Pancreas (tissue), 10 donors: ENCODE measurements around the gene DNAI4. TPM values are rescaled to one million over a fixed set of nuclear protein-coding genes. Genes with fewer than 3 reads are reported as not detected.

Experiments used
- ATAC-seq, 4 donors: fragments of 200-7000 bp; cut with Tn5 transposase; one replicate each; pipeline versions ENCODE4 v1.8.0 to v1.9.1; 2020; ENCODE audit warnings: mild to moderate bottlenecking in 4 of 4, moderate library complexity in 4 of 4
- DNase-seq, 6 donors: peaks; one replicate each; pipeline ENCODE4 v3.0.0-alpha.2; 2020
- FAIRE-seq: peaks from 2 replicates; lab custom pipeline; 2012; peaks lifted over from hg19 to GRCh38; lab: Jason Lieb, UNC
- H3K27ac ChIP-seq, 4 donors: fragments of 200-600 bp; sonication (generic); 1 replicate in 3 of 4; 2 replicates in 1 of 4; pipeline versions ENCODE4 v1.5.0 to v1.8.0; 2020
- H3K27me3 ChIP-seq, 4 donors: fragments of 200-600 bp; one replicate each; pipeline ENCODE4 v1.8.0; 2021
- H3K36me3 ChIP-seq, 3 donors: fragments of 200-600 bp; sonication (generic) in 1 of 3; one replicate each; pipeline versions ENCODE4 v1.5.0 to v1.8.0; 2020 to 2021
- H3K4me1 ChIP-seq, 3 donors: fragments of 200-600 bp; one replicate each; pipeline ENCODE4 v1.8.0; 2021
- H3K4me3 ChIP-seq, 4 donors: fragments of 200-600 bp; sonication (generic) in 2 of 4; one replicate each; pipeline versions ENCODE4 v1.5.0 to v1.8.0; 2020 to 2021
- H3K9me3 ChIP-seq, 4 donors: fragments of 200-600 bp; one replicate each; pipeline ENCODE4 v1.8.0; 2021
- WGBS, 2 donors: extraction: QIAGEN DNeasy Blood & Tissue Kit; methylation state at CpG; one replicate each; pipeline ENCODE4 v1.1.7; 2013; 5-methylcytosine and 5-hydroxymethylcytosine counted together
- intact Hi-C, 3 donors: fragments of 100-400 bp; cut with DNase I; formaldehyde crosslinking; loops; one replicate each; pipeline versions ENCODE4 v1.11.1 to v1.14.2; 2022
- polyA plus RNA-seq, 2 donors: library from polyadenylated mRNA; stranded (reverse); fragments of 200-250 nt; gene quantifications; one replicate each; pipeline ENCODE4 v1.2.3, GENCODE V29; 2013
- total RNA-seq, 6 donors: library from RNA; stranded (reverse); fragmentation: NEBNext Ultra II Directional in 4 of 6; extraction: Animal tissue kit (Norgen Biotek cat#: 25700) in 4 of 6; gene quantifications; one replicate each; pipeline versions ENCODE4 v1.2.1 to v1.2.4, GENCODE V29; 2021 to 2023
- TF ChIP-seq, protein P1 (sequence below), 4 donors: fragments of 200-600 bp; sonication (generic) in 3 of 4; IDR thresholded peaks; one replicate each; pipeline versions ENCODE4 v1.5.0 to v1.8.0; 2021; ENCODE audit warnings: antibody characterized with exemption in 4 of 4
- donor health status: healthy with polysubstance abuse.
- donor health status: DM: no; HTN: no; CAD: no; lungs with moderate emphysema.
- donor health status: DM: no; HTN: no; CAD: no.
- donor health status: control.
- donor health status: control.
- donor health status: Bipolar disorder and iron deficiency.
- donor health status: DM: yes; HTN: yes; CAD: no.
- donor health status: DM: no; HTN: no; CAD: no.
- donor health status: DM: no; HTN: no; CAD: no.
- donor health status: DM: yes; HTN: yes; CAD: no.

Gene DNAI4
- total and polyA plus RNA-seq, 8 donors, result 1.5 to 6.7 (median 4.5) TPM

DNA sequence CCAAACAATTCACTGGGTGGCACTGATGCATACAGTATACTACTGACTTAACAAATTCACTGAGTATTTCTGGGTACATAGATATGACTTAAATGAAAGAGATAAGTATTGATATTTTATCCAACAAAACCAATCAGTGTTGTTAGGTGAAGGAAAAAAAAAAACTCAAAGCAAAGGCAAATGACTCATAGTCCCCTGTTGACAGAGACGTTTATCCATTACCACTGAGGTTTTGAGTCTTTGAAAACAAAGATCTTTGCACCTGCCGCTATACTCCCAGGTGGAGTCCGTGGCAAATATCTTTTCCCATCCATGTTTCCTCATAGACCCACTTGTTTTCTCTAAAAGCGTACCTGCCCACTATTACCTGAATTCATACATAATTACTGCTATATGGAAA lies 154.0 kb downstream of the DNAI4 start:
- Histone ChIP-seq H3K27ac (no peak overlapping the region), H3K9me3 (no peaks in the 10 kb centered on the region), H3K4me3 (no peak overlapping the region), H3K4me1 (no peaks in the 10 kb centered on the region), H3K36me3 (no peaks in the 10 kb centered on the region), H3K27me3 (no peaks in the 10 kb centered on the region)
- no peak for ATAC-seq
- WGBS, 2 donors, result 61 to 65% methylated on average over 4 of the region's 4 CpGs
- no peak for FAIRE-seq
- TF ChIP-seq, protein P1, sequence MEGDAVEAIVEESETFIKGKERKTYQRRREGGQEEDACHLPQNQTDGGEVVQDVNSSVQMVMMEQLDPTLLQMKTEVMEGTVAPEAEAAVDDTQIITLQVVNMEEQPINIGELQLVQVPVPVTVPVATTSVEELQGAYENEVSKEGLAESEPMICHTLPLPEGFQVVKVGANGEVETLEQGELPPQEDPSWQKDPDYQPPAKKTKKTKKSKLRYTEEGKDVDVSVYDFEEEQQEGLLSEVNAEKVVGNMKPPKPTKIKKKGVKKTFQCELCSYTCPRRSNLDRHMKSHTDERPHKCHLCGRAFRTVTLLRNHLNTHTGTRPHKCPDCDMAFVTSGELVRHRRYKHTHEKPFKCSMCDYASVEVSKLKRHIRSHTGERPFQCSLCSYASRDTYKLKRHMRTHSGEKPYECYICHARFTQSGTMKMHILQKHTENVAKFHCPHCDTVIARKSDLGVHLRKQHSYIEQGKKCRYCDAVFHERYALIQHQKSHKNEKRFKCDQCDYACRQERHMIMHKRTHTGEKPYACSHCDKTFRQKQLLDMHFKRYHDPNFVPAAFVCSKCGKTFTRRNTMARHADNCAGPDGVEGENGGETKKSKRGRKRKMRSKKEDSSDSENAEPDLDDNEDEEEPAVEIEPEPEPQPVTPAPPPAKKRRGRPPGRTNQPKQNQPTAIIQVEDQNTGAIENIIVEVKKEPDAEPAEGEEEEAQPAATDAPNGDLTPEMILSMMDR (IDR thresholded peaks at IDR 0.05), result no peak
- intact Hi-C loops, result no loop called here
- DNase-seq, result no peak

DNA sequence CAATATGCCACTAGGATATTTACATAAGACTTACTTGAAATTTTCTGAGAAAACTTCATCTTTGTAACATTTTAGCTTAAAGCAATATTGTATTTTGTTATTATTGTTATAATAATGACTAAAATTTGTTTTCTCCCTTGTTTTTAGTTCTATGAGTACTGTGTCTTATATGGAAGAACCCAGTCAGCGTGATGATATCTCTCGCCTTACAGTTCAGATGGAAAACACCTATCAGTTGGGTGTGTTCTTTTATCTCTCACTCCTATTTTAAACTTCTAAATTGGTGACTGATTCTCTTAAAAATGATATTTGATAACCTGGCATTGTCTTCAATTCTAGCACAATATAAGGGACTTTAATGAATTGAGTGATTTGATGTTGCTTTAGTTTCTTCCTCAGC lies 154.4 kb downstream of the DNAI4 start:
- DNase-seq (no peak), ATAC-seq (no peak), FAIRE-seq (no peak)
- Histone ChIP-seq H3K27me3 (no peaks in the 10 kb centered on the region), H3K27ac (no peak overlapping the region), H3K36me3 (no peaks in the 10 kb centered on the region), H3K4me1 (no peaks in the 10 kb centered on the region), H3K9me3 (no peaks in the 10 kb centered on the region), H3K4me3 (no peak overlapping the region)
- intact Hi-C loops, result no loop called here
- TF ChIP-seq, protein P1 (IDR thresholded peaks at IDR 0.05), result no peak
- WGBS, 2 donors, result 91 to 93% methylated on average over 2 of the region's 2 CpGs

DNA sequence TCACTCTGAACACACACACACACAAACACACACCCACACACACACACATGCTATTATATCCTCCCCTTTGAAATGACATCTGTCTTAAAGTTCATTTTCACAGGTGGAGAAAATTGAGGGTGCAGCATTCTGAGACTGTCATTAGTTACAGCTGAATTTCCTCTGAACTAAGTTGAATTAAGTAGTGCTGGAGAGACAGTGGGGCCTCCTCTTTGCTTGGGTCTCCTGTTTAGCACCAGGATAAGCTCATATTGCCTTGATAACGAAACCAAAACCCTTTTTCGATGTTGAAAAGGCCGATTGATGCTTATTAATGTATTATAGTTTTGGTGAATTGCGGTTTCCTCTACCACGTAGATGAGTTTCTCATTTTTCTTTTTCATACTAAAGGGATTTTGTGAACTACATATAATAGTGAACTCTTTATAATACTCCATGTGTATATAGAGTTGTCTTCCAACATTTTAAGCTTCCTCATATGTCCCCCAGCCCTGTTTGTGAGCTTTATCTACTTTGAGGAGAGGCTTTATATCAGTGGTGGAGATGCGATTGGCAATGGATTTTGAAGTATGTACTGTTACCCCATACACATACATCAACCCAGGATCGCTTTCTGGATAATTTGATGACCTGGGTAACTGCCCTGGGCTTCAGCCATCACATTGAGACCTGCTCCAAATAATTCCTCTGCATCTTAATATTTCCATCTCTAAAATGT lies 155.0 kb downstream of the DNAI4 start:
- Histone ChIP-seq H3K27ac (no peak overlapping the region), H3K36me3 (no peaks in the 10 kb centered on the region), H3K4me3 (no peak overlapping the region), H3K9me3 (no peaks in the 10 kb centered on the region), H3K27me3 (no peaks in the 10 kb centered on the region), H3K4me1 (no peaks in the 10 kb centered on the region)
- intact Hi-C loops, result loop anchor here in 2 of 3 donors (5.0 to 10.0 kb wide), 2 partner anchors 375 to 378 kb away; no protein-coding TSS in a partner anchor
- 83 to 86% methylated on average over 7 of the region's 7 CpGs for WGBS, 2 donors
- FAIRE-seq (no peak), ATAC-seq (no peak), DNase-seq (no peak)
- TF ChIP-seq, protein P1 (IDR thresholded peaks at IDR 0.05), result no peak

DNA sequence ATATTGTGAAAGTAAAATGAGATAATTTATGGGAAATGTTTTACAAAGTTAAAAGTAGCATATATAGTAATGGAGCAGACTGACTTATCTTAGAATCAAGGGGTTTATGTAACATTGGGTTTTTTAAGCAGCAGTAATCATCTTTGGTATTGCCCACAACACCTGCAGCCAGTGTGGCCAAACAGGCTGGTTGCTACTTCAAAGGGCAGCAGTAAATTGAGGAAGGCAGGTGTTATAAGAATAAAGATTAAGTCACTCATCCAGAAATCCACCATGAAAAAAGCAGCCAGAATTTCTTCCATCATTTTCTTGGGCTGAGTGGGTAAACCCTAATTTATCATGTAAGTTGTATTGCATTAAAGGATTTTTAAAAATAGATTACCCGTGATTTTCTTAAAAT lies 155.7 kb downstream of the DNAI4 start:
- Histone ChIP-seq H3K4me3 (no peak overlapping the region), H3K27ac (no peak overlapping the region), H3K36me3 (no peaks in the 10 kb centered on the region), H3K27me3 (no peaks in the 10 kb centered on the region), H3K4me1 (no peaks in the 10 kb centered on the region), H3K9me3 (no peaks in the 10 kb centered on the region)
- TF ChIP-seq, protein P1 (IDR thresholded peaks at IDR 0.05), result no peak
- intact Hi-C loops, result loop anchor here in 2 of 3 donors (5.0 to 10.0 kb wide), 2 partner anchors 376 to 378 kb away; no protein-coding TSS in a partner anchor
- 72 to 81% methylated on average over 1 of the region's 1 CpG for WGBS, 2 donors
- FAIRE-seq (no peak), DNase-seq (no peak), ATAC-seq (no peak)

DNA sequence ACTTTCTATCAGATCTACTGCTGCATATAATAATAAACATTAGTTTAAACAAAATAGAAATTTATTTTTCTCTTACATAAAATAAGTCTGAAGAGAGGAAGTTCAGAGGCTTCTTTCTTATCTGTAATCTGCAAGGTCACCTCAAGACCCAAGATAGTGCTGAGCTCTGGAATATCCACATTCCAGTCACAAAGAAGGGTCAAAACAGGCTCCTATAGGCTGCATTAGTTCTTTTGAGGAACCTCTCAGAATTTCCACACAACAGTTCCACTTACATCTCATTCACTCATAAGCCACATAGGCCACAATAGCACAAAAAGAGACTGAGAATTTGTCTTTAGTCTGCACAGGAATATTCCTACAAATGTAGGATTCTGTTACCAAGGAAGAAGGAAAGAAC lies 157.0 kb downstream of the DNAI4 start:
- DNase-seq (no peak), ATAC-seq (no peak), FAIRE-seq (no peak)
- Histone ChIP-seq H3K36me3 (no peaks in the 10 kb centered on the region), H3K4me1 (no peaks in the 10 kb centered on the region), H3K4me3 (no peak overlapping the region), H3K9me3 (no peaks in the 10 kb centered on the region), H3K27ac (no peak overlapping the region), H3K27me3 (no peaks in the 10 kb centered on the region)
- intact Hi-C loops, result loop anchor here in 2 of 3 donors (5.0 to 10.0 kb wide), 2 partner anchors 377 to 380 kb away; no protein-coding TSS in a partner anchor
- TF ChIP-seq, protein P1 (IDR thresholded peaks at IDR 0.05), result no peak
